Gastroesophageal sphincter (tissue), 4 donors: Measurements from ENCODE around the gene RXRA. TPM values are rescaled to one million over a fixed set of nuclear protein-coding genes. Genes with fewer than 3 reads are reported as not detected.

Source experiments
- ATAC-seq: fragments of 150-250 bp; one replicate; pipeline ENCODE4 v1.9.1; 2016; ENCODE audit warnings: mild to moderate bottlenecking, moderate library complexity
- H3K27ac ChIP-seq, 4 donors: fragments of 200-600 bp; sonication (generic) in 3 of 4; 1 replicate in 3 of 4; 2 replicates in 1 of 4; pipeline ENCODE4 v1.5.1; 2016 to 2019
- H3K27me3 ChIP-seq: fragments of 200-600 bp; sonication (generic); one replicate; pipeline ENCODE4 v1.5.1; 2019
- H3K36me3 ChIP-seq, 2 donors: fragments of 200-600 bp; sonication (generic); one replicate each; pipeline ENCODE4 v1.5.1; 2019; ENCODE audit warnings: control low read depth in 1 of 2
- H3K4me1 ChIP-seq, 3 donors: fragments of 200-600 bp; sonication (generic); 1 replicate in 2 of 3; 2 replicates in 1 of 3; pipeline ENCODE4 v1.5.1; 2016 to 2019; ENCODE audit warnings: control low read depth in 2 of 3
- H3K4me3 ChIP-seq, 2 donors: fragments of 200-600 bp; sonication (generic); one replicate each; pipeline ENCODE4 v1.5.1; 2019; ENCODE audit warnings: mild to moderate bottlenecking in 1 of 2, moderate library complexity in 1 of 2
- H3K9me3 ChIP-seq, 3 donors: fragments of 200-600 bp; sonication (generic); one replicate each; pipeline ENCODE4 v1.5.1; 2017 to 2019; ENCODE audit warnings: control low read depth in 2 of 3
- CTCF ChIP-seq, 4 experiments: fragments of 200-600 bp in 2 of 4; fragments of 450-650 bp in 2 of 4; sonication (generic) in 1 of 4; IDR thresholded peaks; one replicate each; pipeline ENCODE4 v1.5.1; 2017 to 2019; ENCODE audit warnings: antibody characterized with exemption in 4 of 4, mild to moderate bottlenecking in 2 of 4, moderate library complexity in 2 of 4
- EP300 ChIP-seq: sonication (generic); formaldehyde crosslinking; IDR thresholded peaks from one replicate; pipeline ENCODE4 v1.6.1; 2017; ENCODE audit warnings: antibody characterized with exemption, mild to moderate bottlenecking
- POLR2A ChIP-seq, 2 donors: fragments of 450-650 bp; IDR thresholded peaks; one replicate each; pipeline ENCODE4 v1.6.1; 2017; ENCODE audit warnings: antibody characterized with exemption in 2 of 2, mild to moderate bottlenecking in 2 of 2, moderate library complexity in 1 of 2
- POLR2AphosphoS5 ChIP-seq: sonication (generic); formaldehyde crosslinking; IDR thresholded peaks from one replicate; pipeline ENCODE4 v1.6.1; 2017; ENCODE audit warnings: antibody characterized with exemption
- WGBS, 2 donors: methylation state at CpG; one replicate each; pipeline ENCODE4 v1.1.5; 2018; ENCODE audit warnings: low coverage in 1 of 2; 5-methylcytosine and 5-hydroxymethylcytosine counted together
- total RNA-seq, 4 donors: library from RNA; depleted of rRNA; stranded (reverse); fragments of >200 nt; gene quantifications; one replicate each; pipeline ENCODE4 v1.1.0, GENCODE V29; 2016

Gene RXRA
- total RNA-seq, 4 donors from 2014 or later: 45.1 to 78.9 (median 55.3) TPM

- H3K27ac ChIP-seq: no peak overlapping the region
- 60 to 100% methylated on average over 1 of the region's 8 CpGs for WGBS, 2 donors
These were observed 10.7 kb downstream of the RXRA start for GRCh38 chr9:134336924-134337323.

GRCh38 chr9:134337469-134337868 lies 11.2 kb downstream of the RXRA start:
- Histone ChIP-seq H3K4me3 (no peak overlapping the region), H3K27ac (no peak overlapping the region), H3K27me3 (no peaks in the 10 kb centered on the region), H3K9me3 (no peaks in the 10 kb centered on the region), H3K36me3 (no peaks in the 10 kb centered on the region), H3K4me1 (peaks cover 0 to 100% (median 89%) of the 10 kb centered on the region in 3 donors)
- TF ChIP-seq POLR2A (IDR thresholded peaks at IDR 0.05) (no peak), EP300 (no peak), CTCF (IDR thresholded peaks at IDR 0.05) (no peak), POLR2AphosphoS5 (no peak)
- no peak for ATAC-seq
- 89 to 100% methylated on average over 1 to 12 of the region's 13 CpGs for WGBS, 2 donors

More at GRCh38 chr9:134336924-134337323, 10.7 kb downstream of the RXRA start:
- ATAC-seq: no peak
- TF ChIP-seq EP300 (no peak), POLR2AphosphoS5 (no peak), POLR2A (IDR thresholded peaks at IDR 0.05) (no peak), CTCF (IDR thresholded peaks at IDR 0.05) (no peak)
- Histone ChIP-seq H3K27me3 (no peaks in the 10 kb centered on the region), H3K9me3 (no peaks in the 10 kb centered on the region), H3K4me3 (no peak overlapping the region), H3K36me3 (no peaks in the 10 kb centered on the region), H3K4me1 (peaks cover 0 to 100% (median 89%) of the 10 kb centered on the region in 3 donors)

- H3K36me3 ChIP-seq: no peaks in the 10 kb centered on the region
- no CpG with 5 or more reads among the region's 27 CpGs for WGBS, 2 donors
- peaks cover 0 to 100% (median 89%) of the 10 kb centered on the region in 3 donors for H3K4me1 ChIP-seq
- no peak for TF ChIP-seq EP300
- H3K9me3 ChIP-seq: no peaks in the 10 kb centered on the region
- H3K4me3 ChIP-seq: peak overlapping the region in 1 of 2 donors; percentile 37
- no peaks in the 10 kb centered on the region for H3K27me3 ChIP-seq
- H3K27ac ChIP-seq: peak overlapping the region in 2 of 4 donors; percentile 35 to 39
- no peak for ATAC-seq
These were observed 12.3 kb downstream of the RXRA start for GRCh38 chr9:134338394-134339182.

- Histone ChIP-seq H3K9me3 (no peaks in the 10 kb centered on the region), H3K4me1 (peaks cover 0 to 100% (median 89%) of the 10 kb centered on the region in 3 donors), H3K27ac (peak overlapping the region in 2 of 4 donors; percentile 35 to 39), H3K27me3 (no peaks in the 10 kb centered on the region), H3K4me3 (peak overlapping the region in 1 of 2 donors; percentile 37), H3K36me3 (no peaks in the 10 kb centered on the region)
- 0% methylated on average over 1 of the region's 17 CpGs; no CpG with 5 or more reads in 1 of the 2 donors for WGBS, 2 donors
- TF ChIP-seq POLR2AphosphoS5 (no peak), POLR2A (IDR thresholded peaks at IDR 0.05) (no peak), CTCF (IDR thresholded peaks at IDR 0.05) (no peak), EP300 (no peak)
- ATAC-seq: no peak
These were observed 13.0 kb downstream of the RXRA start for GRCh38 chr9:134339183-134339806.

- no peaks in the 10 kb centered on the region for H3K36me3 ChIP-seq
- 58 to 60% methylated on average over 2 to 8 of the region's 28 CpGs for WGBS, 2 donors
- H3K27ac ChIP-seq: peak overlapping the region in 3 of 4 donors; percentile 53 to 70 (median 67)
- H3K27me3 ChIP-seq: no peaks in the 10 kb centered on the region
- H3K4me1 ChIP-seq: peaks cover 0 to 100% (median 97%) of the 10 kb centered on the region in 3 donors
- TF ChIP-seq CTCF (IDR thresholded peaks at IDR 0.05): no peak
- TF ChIP-seq EP300: no peak
- TF ChIP-seq POLR2AphosphoS5: no peak
- no peak for TF ChIP-seq POLR2A (IDR thresholded peaks at IDR 0.05)
- no peak overlapping the region for H3K4me3 ChIP-seq
- peak; percentile 39 for ATAC-seq
- no peaks in the 10 kb centered on the region for H3K9me3 ChIP-seq
These were observed 14.4 kb downstream of the RXRA start for GRCh38 chr9:134340475-134341160.
